GM19035 (cell line): Measurements from ENCODE around the gene KRAS.

Experiments
- ATAC-seq: cut with Tn5 transposase; IDR thresholded peaks from one replicate; pipeline ENCODE4 v1.9.1; 2021; ENCODE audit not compliant: unreplicated experiment

Gene KRAS

DNA sequence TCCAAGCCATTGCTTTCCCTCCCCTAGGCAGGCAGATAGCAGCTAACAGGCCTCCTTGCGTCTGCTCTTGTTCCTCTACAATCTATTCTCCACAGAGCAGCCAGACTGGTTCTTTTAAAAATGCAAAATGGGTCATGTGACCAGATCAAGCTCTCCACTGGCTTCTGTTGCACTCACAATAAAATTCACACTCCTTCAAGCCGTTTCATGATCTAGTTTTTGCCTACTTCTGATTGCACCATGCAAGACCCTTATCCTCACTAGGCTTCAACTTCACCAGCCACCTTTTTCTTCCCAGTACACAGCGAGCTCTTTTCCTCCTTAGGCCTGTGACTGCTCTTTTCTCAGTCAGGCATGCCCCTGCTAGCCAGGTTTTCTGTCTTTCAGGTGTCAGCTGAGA lies 6.1 kb upstream of the KRAS start:
- ATAC-seq = no peak

DNA sequence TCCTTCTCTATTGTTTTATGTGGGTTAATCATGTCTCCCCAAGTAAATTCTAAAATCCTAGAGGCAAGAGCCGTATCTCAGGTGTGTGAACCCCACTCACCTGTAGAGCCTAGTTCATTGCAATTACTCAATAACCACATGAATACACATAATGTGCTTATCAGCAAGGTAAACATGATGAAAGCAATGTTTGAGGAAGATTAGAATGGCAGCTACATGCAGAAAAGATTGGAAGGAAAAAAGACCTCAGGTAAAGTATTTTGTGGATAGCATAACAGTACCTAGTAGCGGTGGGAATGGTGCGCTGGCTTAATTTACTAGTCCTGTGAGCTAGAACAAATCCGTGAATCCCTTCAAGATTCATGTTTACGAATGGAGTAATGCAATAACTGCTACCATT lies 5.3 kb upstream of the KRAS start:
- no peak for ATAC-seq

DNA sequence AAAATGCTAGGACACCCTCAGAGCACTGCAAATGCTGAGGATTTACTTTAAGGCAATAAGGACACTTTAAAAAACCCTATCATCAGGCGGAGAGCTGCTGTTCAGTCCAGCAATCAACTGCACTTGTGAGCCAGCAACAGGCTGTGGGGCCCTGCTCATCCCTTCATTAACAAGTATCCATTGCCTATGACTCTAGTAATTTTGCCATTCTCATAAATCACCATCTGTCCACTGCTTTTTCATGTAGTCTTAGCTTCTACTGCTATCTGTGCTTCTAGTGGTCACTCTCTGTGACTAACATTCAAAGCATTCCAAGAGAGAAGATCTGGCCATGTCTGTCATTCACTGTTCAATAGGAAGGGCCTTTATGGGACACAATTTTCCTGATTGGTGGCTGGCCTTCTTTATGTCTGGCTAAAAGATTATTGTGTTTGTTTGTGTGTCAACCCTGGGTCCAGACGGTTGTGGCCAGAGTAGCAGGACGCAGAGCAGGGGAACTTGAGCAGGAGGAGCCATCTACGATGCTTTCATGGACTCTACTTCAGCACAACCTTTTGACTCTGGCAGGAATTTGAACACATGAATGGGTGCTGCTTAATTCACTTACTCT lies 3.6 kb upstream of the KRAS start:
- ATAC-seq = no peak

DNA sequence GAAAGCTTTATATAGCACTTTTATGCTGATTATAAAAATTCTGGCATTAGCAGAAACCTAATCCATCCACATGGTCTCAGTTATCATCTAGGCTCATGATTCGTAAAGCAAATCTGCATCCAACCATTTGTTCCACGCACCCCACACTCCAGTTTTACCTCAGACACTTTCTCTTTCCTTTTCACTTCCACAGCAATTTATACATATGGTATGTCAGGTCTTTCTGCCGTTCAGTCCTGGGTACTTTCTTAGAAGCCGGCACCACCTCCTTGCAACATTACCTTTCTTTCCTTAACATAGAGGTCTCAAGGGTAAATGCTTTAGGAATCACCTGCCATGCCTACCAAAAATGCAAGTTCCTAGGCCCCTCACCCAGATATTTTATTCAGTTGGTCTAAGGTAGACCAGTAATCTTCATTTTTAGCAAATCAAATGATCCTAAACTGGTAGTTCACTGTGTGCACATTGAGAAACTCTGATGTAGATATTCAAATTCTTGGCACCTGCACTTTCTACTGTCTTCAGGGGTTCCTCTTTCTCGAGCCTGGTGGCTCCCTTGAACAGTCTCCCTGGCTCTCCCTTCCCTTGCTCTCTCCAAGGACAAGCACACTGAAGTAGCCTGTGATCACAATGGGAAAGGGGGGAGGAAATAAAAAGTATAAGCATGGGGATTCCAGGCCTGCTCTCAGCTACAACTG lies 2.8 kb upstream of the KRAS start:
- no peak for ATAC-seq

DNA sequence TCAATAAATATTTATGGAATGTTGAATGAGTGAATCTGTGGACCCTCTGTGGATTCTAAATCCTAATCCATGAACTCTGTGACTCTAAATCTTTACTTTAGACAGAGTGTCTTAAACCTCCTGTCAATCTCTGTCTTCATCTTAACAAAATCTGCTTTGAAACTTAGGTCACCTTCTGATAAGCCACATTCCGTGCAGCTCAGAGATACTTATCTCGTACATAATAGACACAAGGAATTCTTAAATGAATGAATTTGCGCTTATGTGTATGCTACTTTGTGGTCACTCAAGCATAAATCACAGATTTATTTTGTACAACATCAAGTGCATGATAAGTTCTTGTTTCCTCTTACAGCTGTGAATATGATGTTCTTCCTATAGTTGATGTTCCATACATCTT lies 2.2 kb upstream of the KRAS start:
- no peak for ATAC-seq

DNA sequence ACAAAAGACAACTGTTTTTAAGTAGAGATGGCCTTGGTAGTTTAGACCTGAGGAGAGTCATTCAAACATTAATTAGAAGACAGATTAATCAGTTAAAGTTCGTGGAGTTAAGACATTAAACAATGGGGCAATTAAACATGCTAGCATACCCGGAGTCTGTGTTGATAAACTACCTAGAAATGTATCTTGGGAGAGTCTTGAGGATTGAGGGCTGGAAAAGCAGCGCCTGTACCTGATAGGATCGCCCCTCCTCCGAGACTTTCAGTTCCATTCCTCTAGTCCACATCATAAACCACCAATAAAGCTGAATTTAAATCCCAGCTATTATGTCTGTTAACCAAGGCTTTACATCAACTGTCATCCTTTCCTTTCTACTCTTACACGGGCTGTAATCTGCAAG lies 1.0 kb upstream of the KRAS start:
- no peak for ATAC-seq

DNA sequence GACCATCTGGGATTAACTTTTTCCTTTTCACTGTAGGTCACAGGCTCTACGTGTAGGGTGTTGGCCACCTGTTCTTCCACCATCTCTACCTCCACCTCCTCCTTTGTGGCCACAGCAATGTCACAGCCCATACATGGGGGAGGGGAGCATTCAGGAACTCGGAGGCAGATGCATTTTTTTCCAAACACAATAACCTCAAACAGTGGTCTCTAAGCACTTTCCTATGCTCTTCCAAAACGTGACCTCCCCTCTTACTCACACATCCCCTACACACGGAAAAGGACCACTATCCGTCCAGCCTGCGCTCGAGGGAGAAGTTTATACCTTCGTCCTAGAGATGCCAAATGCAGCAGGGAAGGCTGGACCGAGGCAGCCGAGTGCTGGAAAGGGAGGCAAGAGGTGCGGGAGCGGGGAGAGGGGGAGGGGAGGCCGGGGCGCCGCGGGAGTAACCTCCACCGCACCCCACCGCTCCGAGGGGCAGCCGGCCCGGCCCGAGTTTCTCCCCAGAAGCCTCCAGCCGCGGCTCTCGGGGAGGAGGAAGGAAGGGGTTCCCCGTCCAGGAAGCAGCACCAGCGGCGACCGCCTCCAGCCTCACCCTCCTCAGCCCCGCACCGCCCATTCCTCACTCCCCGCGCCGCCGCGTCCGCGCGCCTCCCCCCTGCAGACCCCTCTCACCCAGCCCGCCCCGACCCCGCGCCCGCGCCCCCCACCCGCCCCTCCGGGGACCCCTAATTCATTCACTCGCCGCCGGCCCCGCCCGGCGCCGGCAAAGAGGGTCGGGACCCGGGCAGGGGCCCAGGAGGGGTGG lies 594 bp downstream of the KRAS start:
- peak; percentile 40 for ATAC-seq

DNA sequence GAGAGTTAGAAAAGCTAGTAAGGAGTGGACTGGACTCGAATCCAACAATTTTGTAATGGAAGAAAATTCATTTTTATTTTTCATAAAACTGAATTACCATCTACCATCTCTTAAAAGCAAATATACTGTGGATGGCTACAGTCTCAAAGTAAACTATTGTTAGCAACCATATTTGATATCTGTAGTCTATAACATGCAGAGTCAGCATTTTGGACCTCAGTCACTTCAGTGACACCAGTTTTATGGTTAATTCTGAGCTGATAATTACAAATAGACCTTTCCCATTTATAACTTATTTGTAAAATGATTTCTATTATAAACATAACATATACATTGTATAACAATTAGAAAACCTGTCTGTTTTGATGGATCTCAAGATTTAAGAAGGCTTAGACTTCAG lies 2.0 kb downstream of the KRAS start:
- ATAC-seq = no peak

DNA sequence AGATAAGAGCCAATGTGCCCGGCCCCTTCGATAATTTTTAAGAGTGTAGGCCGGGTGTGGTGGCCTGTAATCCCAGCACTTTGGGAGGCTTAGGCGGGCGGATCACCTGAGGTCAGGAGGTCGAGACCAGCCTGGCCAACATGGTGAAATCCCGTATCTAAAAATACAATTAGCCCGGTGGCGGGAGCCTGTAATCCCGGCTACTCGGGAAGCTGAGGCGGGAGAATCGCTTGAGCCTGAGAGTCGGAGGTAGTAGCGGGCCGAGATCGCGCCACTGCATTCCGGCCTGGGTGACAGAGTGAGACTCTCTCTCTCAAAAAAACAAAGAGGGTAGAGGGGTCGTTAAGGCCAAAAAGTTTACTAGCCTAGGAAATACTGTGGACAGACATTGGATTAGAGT lies 2.6 kb downstream of the KRAS start:
- no peak for ATAC-seq

DNA sequence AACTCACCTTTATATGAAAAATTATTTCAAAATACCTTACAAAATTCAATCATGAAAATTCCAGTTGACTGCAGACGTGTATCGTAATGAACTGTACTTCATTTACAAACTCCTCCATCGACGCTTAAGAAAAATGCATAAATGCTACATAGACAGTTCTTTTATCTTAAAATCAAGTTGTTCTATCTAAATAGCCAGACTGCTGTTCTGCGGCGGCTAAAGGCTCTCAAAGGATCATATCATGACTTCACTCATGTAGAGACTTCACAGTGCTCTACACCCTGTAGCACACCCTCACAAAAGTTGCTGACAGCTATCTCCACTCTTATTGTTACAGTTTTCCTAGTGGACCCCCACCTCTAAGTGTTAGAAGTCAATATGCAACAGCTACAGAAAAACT lies 5.2 kb downstream of the KRAS start:
- no peak for ATAC-seq

DNA sequence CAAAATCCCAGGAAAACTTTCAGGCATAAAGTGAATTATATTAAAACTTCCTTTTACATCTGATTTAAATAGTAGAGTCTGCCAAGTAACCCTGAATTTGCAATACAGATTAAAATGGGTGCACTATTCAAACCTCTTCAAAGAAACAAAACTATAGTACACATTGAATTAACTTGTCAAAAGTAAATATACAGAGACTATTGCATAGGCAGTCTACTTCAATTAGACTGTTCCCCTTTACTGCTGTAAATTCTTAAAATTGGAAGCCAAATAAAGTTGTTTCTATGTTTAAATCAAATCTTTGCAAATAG lies 7.1 kb downstream of the KRAS start:
- no peak for ATAC-seq

DNA sequence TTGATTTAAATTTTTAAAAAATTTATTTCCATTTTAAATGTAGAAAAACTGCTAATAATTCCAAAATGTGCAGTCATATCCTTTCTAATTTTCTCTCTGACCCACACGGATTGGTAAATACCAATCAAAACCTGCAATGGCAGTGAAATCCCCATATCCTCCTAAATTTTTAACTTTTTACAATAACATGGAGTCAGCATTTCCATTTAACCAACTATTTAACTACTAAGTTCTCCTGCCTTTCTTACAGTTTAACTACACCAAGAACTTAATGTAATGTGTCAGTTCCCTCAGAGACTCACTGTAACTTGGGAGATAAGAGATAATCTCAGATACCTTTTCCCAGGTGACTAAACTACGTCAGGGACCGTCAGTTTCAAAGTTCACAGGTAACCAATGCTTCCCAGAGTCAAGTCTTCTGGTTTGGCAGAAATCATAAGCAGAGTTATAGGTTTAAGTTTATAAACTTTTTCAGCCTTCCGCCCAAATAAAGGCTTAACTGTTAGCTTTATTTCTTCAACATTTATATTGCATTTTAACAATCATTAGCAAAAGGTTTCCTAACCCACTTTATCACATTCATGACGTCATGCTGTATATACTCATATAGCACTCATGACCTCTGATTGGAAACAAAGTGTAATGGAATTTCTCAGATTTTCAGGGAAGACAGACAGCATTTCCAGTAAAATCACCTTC lies 7.6 kb downstream of the KRAS start:
- ATAC-seq = no peak

DNA sequence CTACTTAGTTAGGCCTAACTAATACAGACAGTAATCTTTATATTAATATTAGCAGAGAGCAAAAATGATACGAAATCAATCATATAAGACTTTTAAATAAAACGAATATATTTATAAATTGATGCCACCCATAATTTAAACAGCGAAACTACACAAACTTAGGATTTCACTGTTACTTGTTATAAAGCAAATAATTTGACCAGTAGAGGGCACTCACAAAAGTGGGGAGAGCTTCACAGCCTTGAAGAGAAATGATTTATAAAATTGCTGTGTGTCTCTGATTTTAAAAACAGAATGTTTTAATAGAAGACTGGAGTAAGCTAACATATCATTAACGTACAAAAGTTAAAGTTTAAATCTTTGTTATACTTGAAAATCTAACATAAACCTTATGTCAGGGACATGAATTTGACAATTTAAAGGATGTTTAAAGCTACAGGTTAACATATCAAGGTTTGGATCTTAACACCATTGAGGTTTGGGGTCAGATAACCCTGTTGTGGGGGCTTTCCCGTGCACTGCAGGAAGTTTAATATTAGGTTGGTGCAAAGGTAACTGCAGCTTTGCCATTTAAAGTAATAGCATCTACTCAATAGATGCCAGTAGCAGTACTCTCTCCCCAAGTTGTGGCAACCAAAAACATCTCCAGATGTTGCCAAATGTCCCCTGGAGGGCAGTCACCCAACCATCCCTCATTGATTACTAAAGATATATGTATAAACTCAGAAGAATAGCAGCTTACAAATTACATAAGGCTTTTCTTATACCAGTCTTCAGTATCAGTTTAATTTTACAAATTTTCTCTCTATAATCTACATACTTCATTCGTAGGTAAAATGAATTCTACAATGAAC lies 9.3 kb downstream of the KRAS start:
- ATAC-seq = peak; percentile 50

DNA sequence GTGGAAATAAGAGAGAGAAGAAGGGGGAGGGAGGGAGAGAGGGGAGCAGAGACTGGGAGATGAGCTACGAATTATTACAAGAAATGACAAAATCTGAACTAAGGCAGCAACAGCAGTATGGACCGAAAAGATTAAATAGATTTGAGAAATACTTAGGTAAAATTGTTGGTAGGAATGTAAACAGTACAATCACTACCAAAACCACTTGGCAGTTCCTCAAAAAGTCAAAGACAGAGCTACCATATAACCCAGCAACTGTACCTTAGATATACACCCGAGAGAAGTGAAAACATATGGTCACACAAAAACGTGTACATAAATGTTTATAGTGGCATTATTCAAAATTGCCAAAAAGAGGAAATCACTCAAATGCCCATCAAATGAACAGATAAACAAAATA lies 14.1 kb downstream of the KRAS start:
- ATAC-seq = no peak

DNA sequence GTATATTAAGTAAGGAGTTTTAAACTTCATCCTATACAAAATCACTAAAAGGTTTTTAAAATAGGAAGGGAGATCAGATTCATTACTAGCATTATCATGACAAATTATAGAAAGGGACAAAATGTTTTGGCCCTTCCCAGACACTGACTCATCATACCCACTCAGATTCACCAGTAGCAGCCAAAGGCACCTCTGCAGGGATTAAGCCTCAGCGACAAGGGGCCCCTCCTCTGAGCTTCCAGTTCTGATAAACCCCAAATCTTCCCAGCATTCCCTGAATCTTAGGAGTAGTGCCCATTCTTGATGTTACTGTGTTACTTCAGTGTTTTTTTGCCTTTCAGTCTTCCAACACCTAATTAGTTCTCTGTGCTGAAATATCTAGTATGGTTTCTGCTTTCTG lies 14.5 kb downstream of the KRAS start:
- no peak for ATAC-seq

DNA sequence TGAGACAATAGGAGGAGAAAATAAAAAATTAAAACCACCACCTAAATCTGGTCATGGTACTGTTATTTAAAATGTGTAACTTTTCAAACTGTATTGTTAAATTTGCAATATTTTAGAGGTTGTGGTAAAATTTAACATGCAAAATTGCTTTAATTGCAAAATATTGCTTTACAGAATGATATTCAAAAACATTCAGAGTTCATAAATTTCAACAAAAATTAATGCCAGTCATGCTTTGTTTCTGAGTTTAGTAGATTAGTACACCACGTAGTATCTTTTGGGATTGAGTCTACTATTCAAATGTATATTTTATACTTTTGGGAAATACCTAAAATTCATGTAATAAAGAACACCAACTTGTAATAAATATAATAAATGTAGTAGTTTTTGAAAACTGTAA lies 37.4 kb downstream of the KRAS start:
- ATAC-seq = no peak

DNA sequence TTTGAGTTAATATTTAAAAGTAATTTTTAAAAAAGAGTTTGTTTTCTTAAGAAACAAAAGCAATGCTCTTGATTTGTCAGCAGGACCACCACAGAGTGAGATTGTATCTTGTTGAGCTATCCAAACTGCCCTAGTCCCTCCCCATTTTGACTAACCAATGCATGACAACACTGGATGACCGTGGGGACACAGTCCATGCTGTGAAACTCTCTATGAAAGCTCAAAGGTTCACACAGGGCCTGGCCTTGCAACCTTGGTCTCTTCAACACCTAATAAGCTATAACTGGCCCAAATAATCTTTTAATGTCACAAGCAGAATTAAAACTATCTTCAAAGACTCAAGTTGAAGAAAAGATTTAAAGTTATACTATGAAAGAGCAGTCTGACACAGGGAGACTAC lies 42.2 kb downstream of the KRAS start:
- ATAC-seq = no peak

DNA sequence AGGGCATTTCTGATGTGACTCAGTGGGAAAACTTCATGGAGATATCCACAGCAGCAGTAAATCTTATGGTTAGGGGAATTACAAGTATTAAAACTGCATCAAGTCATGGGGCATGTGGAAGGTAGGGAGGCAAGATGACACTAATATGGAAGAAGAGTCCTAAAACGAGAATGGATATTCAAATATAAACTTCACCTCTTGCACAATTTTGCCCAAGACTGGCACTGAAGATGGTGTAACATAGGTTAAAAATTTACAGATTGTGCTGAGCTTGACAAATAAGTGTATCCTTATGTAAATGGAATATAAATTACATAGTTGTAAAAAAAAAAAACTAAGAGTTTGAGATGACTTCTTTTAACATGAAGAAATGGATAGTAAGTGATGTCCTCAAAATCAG lies 42.9 kb downstream of the KRAS start:
- no peak for ATAC-seq

DNA sequence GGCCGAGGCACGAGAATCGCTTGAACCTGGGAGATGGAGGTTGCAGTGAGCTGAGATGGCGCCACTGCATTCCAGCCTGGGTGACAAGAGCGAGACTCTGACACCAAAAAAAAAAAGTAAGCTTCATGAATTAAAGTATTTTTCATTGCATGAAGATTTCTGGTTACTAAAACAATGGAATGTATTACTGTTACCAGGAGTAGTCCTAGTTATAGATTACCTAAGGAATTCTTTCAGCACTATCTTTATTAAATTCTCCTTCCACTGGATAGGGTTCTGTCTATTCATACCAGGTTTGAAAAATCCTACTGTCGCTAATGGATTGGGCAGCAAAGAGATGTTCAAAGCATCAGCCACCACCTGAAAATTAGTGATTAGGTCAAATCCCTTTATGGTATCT lies 43.3 kb downstream of the KRAS start:
- ATAC-seq = no peak

DNA sequence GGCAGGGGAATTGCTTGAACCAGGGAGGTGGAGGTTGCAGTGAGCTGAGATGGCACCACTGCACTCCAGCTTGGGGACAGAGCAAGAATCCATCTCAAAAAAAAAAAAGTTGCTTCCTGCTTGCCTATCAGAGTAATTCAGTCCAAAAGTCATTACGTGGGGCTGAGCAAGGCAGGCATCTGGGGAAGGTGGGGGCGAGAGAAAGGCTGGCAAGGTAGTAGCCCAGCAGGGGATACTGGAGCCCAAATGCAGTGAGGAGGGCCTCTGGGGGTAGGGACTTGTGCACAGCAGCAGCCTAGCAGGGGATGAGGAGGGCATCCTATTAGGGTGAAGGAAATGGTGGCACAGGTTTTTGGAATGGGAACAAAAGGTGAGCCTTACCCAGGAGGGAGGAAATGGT lies 48.6 kb downstream of the KRAS start:
- ATAC-seq = no peak

DNA sequence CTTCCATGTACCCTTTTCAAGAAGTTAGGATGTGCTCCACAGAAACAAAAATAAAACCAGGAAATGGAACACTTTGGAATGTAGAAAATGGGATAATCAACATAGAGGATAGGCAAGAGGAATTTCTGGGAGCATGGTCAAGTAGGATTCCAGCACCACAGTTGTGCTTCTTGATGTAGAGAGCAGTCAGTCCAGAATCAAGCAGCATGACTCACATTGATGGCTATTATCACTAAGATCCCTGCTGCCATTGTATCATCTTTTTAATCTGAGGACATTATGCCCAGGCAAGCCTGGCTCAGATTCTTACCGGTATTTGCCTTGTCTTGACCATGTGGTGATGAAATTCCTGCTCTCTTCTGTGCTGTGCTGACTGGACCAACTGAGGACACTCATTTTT lies 50.0 kb downstream of the KRAS start:
- ATAC-seq = no peak
